HCT116 (cell line): ENCODE data around the gene AMOTL1. TPM values are rescaled to one million over a fixed set of nuclear protein-coding genes. Genes with fewer than 3 reads are reported as not detected.

ENCODE experiments used
- ATAC-seq: fragments of 200-7000 bp; cut with Tn5 transposase; 2 replicates; pipeline ENCODE4 v1.9.1; 2020; ENCODE audit warnings: mild to moderate bottlenecking, moderate library complexity
- BruUV-seq: library from RNA; stranded (reverse); fragments of 400-500 nt; replicated peaks from 2 replicates; lab custom pipeline; 2021; lab: Mats Ljungman, UMichigan
- CTCF ChIA-PET: fragments of 300-600 bp; sonication (Branson Sonifier 250); formaldehyde crosslinking; loops from one replicate; lab custom pipeline; 2021; ENCODE audit warnings: antibody characterized with exemption; lab: Charles Lee
- POLR2A ChIA-PET: fragments of 300-600, 350-600 bp; sonication (Branson Sonifier 250); formaldehyde crosslinking; loops from one replicate; lab custom pipeline; 2021; ENCODE audit warnings: antibody characterized with exemption; lab: Charles Lee
- RAD21 ChIA-PET, 2 experiments: fragments of 300-600 bp; sonication (Branson Sonifier 250); formaldehyde crosslinking; loops; one replicate each; lab custom pipeline; 2023; ENCODE audit warnings: low total read pairs in 2 of 2; ENCODE audit not compliant: uncharacterized antibody in 2 of 2, unreplicated experiment in 2 of 2, low non-redundant PET in 1 of 2; lab: Charles Lee
- DNase-seq: peaks from one replicate; pipeline ENCODE4 v3.0.0-alpha.2; 2010; ENCODE audit warnings: low read depth, low spot score
- H2AFZ ChIP-seq: fragments of 200-600 bp; shearing (Covaris generic), sonication (generic); 2 replicates; pipeline ENCODE4 v1.6.1; 2017; ENCODE audit warnings: low read depth, mixed run types, mixed read lengths, antibody characterized with exemption, low read length; ENCODE audit not compliant: poor library complexity, severe bottlenecking
- H3K27ac ChIP-seq: 2 replicates; pipeline ENCODE4 v1.5.1; 2012; ENCODE audit warnings: low read depth, low read length
- H3K27me3 ChIP-seq: fragments of 200-600 bp; sonication (generic); 2 replicates; pipeline ENCODE4 v1.6.1; 2016; ENCODE audit warnings: mixed run types, low read length, mixed read lengths; ENCODE audit not compliant: insufficient read depth
- H3K36me3 ChIP-seq, 2 experiments: fragments of 200-500 bp in 1 of 2; fragments of 200-600 bp in 1 of 2; sonication (Bioruptor generic) in 1 of 2; sonication (generic) in 1 of 2; 2 replicates each; pipeline versions ENCODE4 v1.5.1 to v1.6.1; 2014 to 2016; ENCODE audit warnings: low read length in 2 of 2, inconsistent platforms in 1 of 2, mixed read lengths in 1 of 2, mixed run types in 1 of 2; ENCODE audit not compliant: insufficient read depth in 2 of 2, control insufficient read depth in 1 of 2
- H3K4me1 ChIP-seq, 2 experiments: fragments of 200-600 bp in 1 of 2; sonication (generic) in 1 of 2; 2 replicates each; pipeline versions ENCODE4 v1.5.1 to v1.6.1; 2012 to 2017; ENCODE audit warnings: low read length in 2 of 2, inconsistent platforms in 1 of 2, mild to moderate bottlenecking in 1 of 2, mixed read lengths in 1 of 2, mixed run types in 1 of 2, moderate library complexity in 1 of 2; ENCODE audit not compliant: insufficient read depth in 2 of 2, control insufficient read depth in 1 of 2
- H3K4me2 ChIP-seq: fragments of 200-600 bp; sonication (generic); 2 replicates; pipeline ENCODE4 v1.6.1; 2017; ENCODE audit warnings: mixed run types, low read length, mixed read lengths
- H3K4me3 ChIP-seq, 2 experiments: fragments of 200-600 bp in 1 of 2; sonication (generic) in 1 of 2; replicated peaks in 1 of 2; 2 replicates each; pipeline ENCODE4 v1.5.1; 2011 to 2016; ENCODE audit warnings: low read length in 2 of 2, control low read depth in 1 of 2, low read depth in 1 of 2, mild to moderate bottlenecking in 1 of 2, mixed read lengths in 1 of 2, mixed run types in 1 of 2
- H3K79me2 ChIP-seq: fragments of 200-600 bp; sonication (generic); 2 replicates; pipeline ENCODE4 v1.6.1; 2017; ENCODE audit warnings: mild to moderate bottlenecking, mixed run types, low read length, moderate library complexity, mixed read lengths; ENCODE audit not compliant: insufficient read depth
- H3K9ac ChIP-seq: fragments of 200-600 bp; sonication (generic); 2 replicates; pipeline ENCODE4 v1.6.1; 2016; ENCODE audit warnings: low read length, mixed read lengths
- H3K9me2 ChIP-seq: fragments of 200-600 bp; sonication (generic), shearing (Covaris generic); 2 replicates; pipeline ENCODE4 v1.6.1; 2017; ENCODE audit warnings: mixed run types, mild to moderate bottlenecking, moderate library complexity; ENCODE audit not compliant: insufficient read depth
- H3K9me3 ChIP-seq, 2 experiments: fragments of 200-500 bp in 1 of 2; fragments of 200-600 bp in 1 of 2; sonication (Bioruptor generic) in 1 of 2; sonication (generic) in 1 of 2; 2 replicates each; pipeline ENCODE4 v1.6.1; 2014 to 2017; ENCODE audit warnings: low read length in 2 of 2, mixed read lengths in 2 of 2, inconsistent platforms in 1 of 2, low read depth in 1 of 2, mild to moderate bottlenecking in 1 of 2, mixed run types in 1 of 2, moderate library complexity in 1 of 2; ENCODE audit not compliant: control insufficient read depth in 1 of 2, insufficient read depth in 1 of 2
- H4K20me1 ChIP-seq: fragments of 200-600 bp; sonication (generic), shearing (Covaris generic); 2 replicates; pipeline ENCODE4 v1.6.1; 2017; ENCODE audit warnings: mixed run types, mild to moderate bottlenecking, moderate library complexity; ENCODE audit not compliant: insufficient read depth
- EGR1 ChIP-seq: IDR thresholded peaks from 2 replicates; pipeline ENCODE4 v1.6.1; 2012; ENCODE audit warnings: low read depth
- EZH2 ChIP-seq: fragments of 200-600 bp; sonication (generic); IDR thresholded peaks from 2 replicates; pipeline ENCODE4 v1.6.1; 2017; ENCODE audit warnings: antibody characterized with exemption, mixed run types
- EZH2phosphoT487 ChIP-seq: fragments of 200-600 bp; IDR thresholded peaks from 2 replicates; pipeline ENCODE4 v1.6.1; 2018; ENCODE audit warnings: antibody characterized with exemption, borderline replicate concordance
- SRF ChIP-seq: IDR thresholded peaks from 2 replicates; pipeline ENCODE4 v1.6.1; 2012; ENCODE audit warnings: low read depth
- TCF7L2 ChIP-seq: IDR thresholded peaks from 2 replicates; pipeline ENCODE4 v1.7.0; 2011; ENCODE audit warnings: borderline replicate concordance, inconsistent platforms; ENCODE audit not compliant: insufficient read depth, insufficient read length; ENCODE audit errors: extremely low read depth
- intact Hi-C: fragments of 100-400 bp; cut with micrococcal nuclease; formaldehyde crosslinking; loops from 2 replicates; pipeline ENCODE4 v1.10.0; 2022
- total RNA-seq: library from RNA; stranded (reverse); gene quantifications from one replicate; pipeline ENCODE4 v1.2.1, GENCODE V29; 2021; ENCODE audit not compliant: unreplicated experiment
- TF ChIP-seq, protein P1 (sequence below): IDR thresholded peaks from 2 replicates; pipeline ENCODE4 v1.6.1; 2011; ENCODE audit warnings: mild to moderate bottlenecking, low read length, moderate library complexity; ENCODE audit not compliant: insufficient replicate concordance; ENCODE audit errors: extremely low read depth
- TF ChIP-seq, protein P2 (sequence below): IDR thresholded peaks from 2 replicates; pipeline ENCODE4 v1.6.1; 2012; ENCODE audit warnings: low read depth

Gene AMOTL1
- total RNA-seq, 1 experiment from 2014 or later, result 27.6 TPM

DNA sequence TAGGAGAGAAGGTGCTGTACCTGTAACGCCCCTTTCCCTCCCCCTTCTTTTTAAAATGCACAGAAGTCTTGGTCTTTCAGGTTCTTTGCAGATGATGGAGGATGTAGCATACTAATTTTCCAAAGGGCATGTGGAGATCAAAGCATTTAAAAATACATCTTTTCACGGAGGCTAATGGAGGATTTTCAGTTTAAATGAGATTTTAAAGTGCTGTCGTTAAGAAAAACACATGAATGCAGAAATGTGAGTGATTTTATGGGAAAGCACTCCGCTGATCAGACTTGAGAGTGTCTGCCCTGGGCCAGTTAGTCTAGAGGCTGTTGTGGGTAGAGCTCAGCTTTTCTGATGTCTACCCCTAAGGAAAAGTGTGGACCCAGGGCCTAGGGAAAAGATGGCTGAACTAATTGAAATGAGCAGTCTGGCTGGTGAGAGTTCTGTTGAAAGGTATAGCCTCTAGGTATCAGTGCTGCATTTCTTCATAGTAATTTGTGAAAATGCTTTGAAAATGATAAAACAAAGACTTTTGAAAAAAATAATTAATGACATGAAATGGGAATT is 2.5 kb downstream of the AMOTL1 start:
- RAD21 ChIA-PET, result no interaction called here
- Histone ChIP-seq H3K4me3 (peak overlapping the region in 1 of 2 experiments; percentile 67; a peak in 1 of 4 replicates), H3K9me2 (no peaks in the 10 kb centered on the region), H3K36me3 (no peaks in the 10 kb centered on the region), H3K9ac (no peak overlapping the region), H3K79me2 (peaks cover 68% of the 10 kb centered on the region), H3K9me3 (no peaks in the 10 kb centered on the region), H3K4me1 (peaks cover 12 to 43% of the 10 kb centered on the region in 2 experiments; a peak in 3 of 4 replicates), H2AFZ (no peak overlapping the region), H3K27me3 (no peaks in the 10 kb centered on the region), H3K27ac (no peak overlapping the region), H3K4me2 (peak overlapping the region; percentile 82), H4K20me1 (no peaks in the 10 kb centered on the region)
- CTCF ChIA-PET, result no interaction called here
- intact Hi-C loops, result no loop called here
- DNase-seq (no peak), ATAC-seq (no peak)
- BruUV-seq, result no TSS peak
- POLR2A ChIA-PET, result no interaction called here
- TF ChIP-seq TCF7L2 (no peak), EZH2 (no peak), EZH2phosphoT487 (no peak), SRF (no peak), EGR1 (no peak)
- TF ChIP-seq, protein P1, sequence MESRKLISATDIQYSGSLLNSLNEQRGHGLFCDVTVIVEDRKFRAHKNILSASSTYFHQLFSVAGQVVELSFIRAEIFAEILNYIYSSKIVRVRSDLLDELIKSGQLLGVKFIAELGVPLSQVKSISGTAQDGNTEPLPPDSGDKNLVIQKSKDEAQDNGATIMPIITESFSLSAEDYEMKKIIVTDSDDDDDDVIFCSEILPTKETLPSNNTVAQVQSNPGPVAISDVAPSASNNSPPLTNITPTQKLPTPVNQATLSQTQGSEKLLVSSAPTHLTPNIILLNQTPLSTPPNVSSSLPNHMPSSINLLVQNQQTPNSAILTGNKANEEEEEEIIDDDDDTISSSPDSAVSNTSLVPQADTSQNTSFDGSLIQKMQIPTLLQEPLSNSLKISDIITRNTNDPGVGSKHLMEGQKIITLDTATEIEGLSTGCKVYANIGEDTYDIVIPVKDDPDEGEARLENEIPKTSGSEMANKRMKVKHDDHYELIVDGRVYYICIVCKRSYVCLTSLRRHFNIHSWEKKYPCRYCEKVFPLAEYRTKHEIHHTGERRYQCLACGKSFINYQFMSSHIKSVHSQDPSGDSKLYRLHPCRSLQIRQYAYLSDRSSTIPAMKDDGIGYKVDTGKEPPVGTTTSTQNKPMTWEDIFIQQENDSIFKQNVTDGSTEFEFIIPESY, result no peak
- TF ChIP-seq, protein P2, sequence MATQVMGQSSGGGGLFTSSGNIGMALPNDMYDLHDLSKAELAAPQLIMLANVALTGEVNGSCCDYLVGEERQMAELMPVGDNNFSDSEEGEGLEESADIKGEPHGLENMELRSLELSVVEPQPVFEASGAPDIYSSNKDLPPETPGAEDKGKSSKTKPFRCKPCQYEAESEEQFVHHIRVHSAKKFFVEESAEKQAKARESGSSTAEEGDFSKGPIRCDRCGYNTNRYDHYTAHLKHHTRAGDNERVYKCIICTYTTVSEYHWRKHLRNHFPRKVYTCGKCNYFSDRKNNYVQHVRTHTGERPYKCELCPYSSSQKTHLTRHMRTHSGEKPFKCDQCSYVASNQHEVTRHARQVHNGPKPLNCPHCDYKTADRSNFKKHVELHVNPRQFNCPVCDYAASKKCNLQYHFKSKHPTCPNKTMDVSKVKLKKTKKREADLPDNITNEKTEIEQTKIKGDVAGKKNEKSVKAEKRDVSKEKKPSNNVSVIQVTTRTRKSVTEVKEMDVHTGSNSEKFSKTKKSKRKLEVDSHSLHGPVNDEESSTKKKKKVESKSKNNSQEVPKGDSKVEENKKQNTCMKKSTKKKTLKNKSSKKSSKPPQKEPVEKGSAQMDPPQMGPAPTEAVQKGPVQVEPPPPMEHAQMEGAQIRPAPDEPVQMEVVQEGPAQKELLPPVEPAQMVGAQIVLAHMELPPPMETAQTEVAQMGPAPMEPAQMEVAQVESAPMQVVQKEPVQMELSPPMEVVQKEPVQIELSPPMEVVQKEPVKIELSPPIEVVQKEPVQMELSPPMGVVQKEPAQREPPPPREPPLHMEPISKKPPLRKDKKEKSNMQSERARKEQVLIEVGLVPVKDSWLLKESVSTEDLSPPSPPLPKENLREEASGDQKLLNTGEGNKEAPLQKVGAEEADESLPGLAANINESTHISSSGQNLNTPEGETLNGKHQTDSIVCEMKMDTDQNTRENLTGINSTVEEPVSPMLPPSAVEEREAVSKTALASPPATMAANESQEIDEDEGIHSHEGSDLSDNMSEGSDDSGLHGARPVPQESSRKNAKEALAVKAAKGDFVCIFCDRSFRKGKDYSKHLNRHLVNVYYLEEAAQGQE, result no peak
